GM12878 (cell line): Measurements from ENCODE around the gene P2RY11. TPM values are rescaled to one million over a fixed set of nuclear protein-coding genes. Genes with fewer than 3 reads are reported as not detected.

Source experiments
- ATAC-seq: fragments of 200-7000 bp; cut with Tn5 transposase; 3 replicates; pipeline ENCODE4 v1.9.1; 2020; ENCODE audit warnings: mild to moderate bottlenecking, moderate library complexity
- BruUV-seq: library from RNA; stranded (reverse); fragments of 400-500 nt; replicated peaks from 2 replicates; lab custom pipeline; 2021; lab: Mats Ljungman, UMichigan
- CTCF ChIA-PET: fragments of 300-600 bp; sonication (Branson Sonifier 250); formaldehyde crosslinking; extraction: SDS; loops from one replicate; lab custom pipeline; 2021; ENCODE audit warnings: inconsistent platforms; lab: Yijun Ruan, JAX
- POLR2A ChIA-PET: fragments of 350-600 bp; formaldehyde crosslinking; extraction: SDS; loops from one replicate; lab custom pipeline; 2021; ENCODE audit warnings: inconsistent platforms; lab: Charles Lee
- RAD21 ChIA-PET: fragments of 300-600 bp; sonication (Branson Sonifier 250); formaldehyde crosslinking; loops from one replicate; lab custom pipeline; 2023; ENCODE audit warnings: antibody characterized with exemption; ENCODE audit not compliant: unreplicated experiment; lab: Charles Lee
- SMC1A ChIA-PET: fragments of 300-600 bp; sonication (Branson Sonifier 250); formaldehyde crosslinking; loops from one replicate; lab custom pipeline; 2023; ENCODE audit not compliant: unreplicated experiment, uncharacterized antibody; lab: Charles Lee
- DNase-seq: peaks from one replicate; pipeline ENCODE4 v3.0.0-alpha.2; 2011; ENCODE audit warnings: low read depth, low spot score
- FAIRE-seq: peaks from 3 replicates; lab custom pipeline; 2011; peaks lifted over from hg19 to GRCh38; lab: Jason Lieb, UNC
- H2AFZ ChIP-seq: 2 replicates; pipeline ENCODE4 v1.6.0; 2011; ENCODE audit warnings: low read depth, low read length, control low read depth; ENCODE audit not compliant: control insufficient read depth
- H3K27ac ChIP-seq: 2 replicates; pipeline ENCODE4 v1.5.1; 2011; ENCODE audit warnings: control low read depth; ENCODE audit not compliant: control insufficient read depth, insufficient read depth
- H3K27me3 ChIP-seq, 2 experiments: replicated peaks in 1 of 2; 2 replicates each; pipeline versions ENCODE4 v1.6.0 to v1.6.1; 2011; ENCODE audit warnings: low read length in 1 of 2; ENCODE audit not compliant: control insufficient read depth in 2 of 2, insufficient read depth in 2 of 2
- H3K36me3 ChIP-seq, 2 experiments: 2 replicates each; pipeline ENCODE4 v1.5.1; 2011; ENCODE audit warnings: low read length in 1 of 2; ENCODE audit not compliant: control insufficient read depth in 2 of 2, insufficient read depth in 2 of 2
- H3K4me1 ChIP-seq: 2 replicates; pipeline ENCODE4 v1.6.1; 2011; ENCODE audit warnings: mild to moderate bottlenecking, low read length, moderate library complexity, mixed read lengths; ENCODE audit not compliant: control insufficient read depth, insufficient read depth
- H3K4me2 ChIP-seq: 2 replicates; pipeline ENCODE4 v1.6.0; 2011; ENCODE audit warnings: control low read depth; ENCODE audit not compliant: control insufficient read depth, insufficient read depth
- H3K4me3 ChIP-seq: fragments of 200-600 bp; sonication (generic); 2 replicates; pipeline ENCODE4 v1.5.1; 2016
- H3K79me2 ChIP-seq: 2 replicates; pipeline ENCODE4 v1.6.0; 2011; ENCODE audit warnings: low read length; ENCODE audit not compliant: control insufficient read depth, insufficient read depth
- H3K9ac ChIP-seq: 2 replicates; pipeline ENCODE4 v1.8.0; 2011; ENCODE audit warnings: low read length, control low read depth, mixed read lengths; ENCODE audit not compliant: control insufficient read depth, insufficient read depth
- H3K9me3 ChIP-seq: replicated peaks from 3 replicates; pipeline ENCODE4 v1.5.1; 2011; ENCODE audit warnings: mild to moderate bottlenecking, low read length; ENCODE audit not compliant: control insufficient read depth, insufficient read depth
- H4K20me1 ChIP-seq: 2 replicates; pipeline ENCODE4 v1.6.0; 2011; ENCODE audit not compliant: control insufficient read depth, insufficient read depth
- BACH1 ChIP-seq: fragments of 450-650 bp; IDR thresholded peaks from 2 replicates; pipeline ENCODE4 v1.6.1; 2017; ENCODE audit warnings: mild to moderate bottlenecking, borderline replicate concordance
- DPF2 ChIP-seq: fragments of 450-650 bp; IDR thresholded peaks from 2 replicates; pipeline ENCODE4 v1.6.1; 2017; ENCODE audit warnings: mild to moderate bottlenecking
- EGR1 ChIP-seq, 2 experiments: IDR thresholded peaks; 1 replicate in 1 of 2; 2 replicates in 1 of 2; pipeline ENCODE4 v1.6.1; 2011 to 2012; ENCODE audit warnings: low read depth in 2 of 2, low read length in 2 of 2, borderline replicate concordance in 1 of 2, mild to moderate bottlenecking in 1 of 2, moderate library complexity in 1 of 2
- RCOR1 ChIP-seq: conservative IDR thresholded peaks from 2 replicates; pipeline ENCODE4 v1.6.1; 2012; ENCODE audit warnings: low read depth, low read length, improper control_type of control experiment
- TBL1XR1 ChIP-seq: IDR thresholded peaks from 2 replicates; pipeline ENCODE4 v1.6.1; 2012; ENCODE audit warnings: low read depth, low read length, improper control_type of control experiment
- TCF3 ChIP-seq: IDR thresholded peaks from 2 replicates; pipeline ENCODE4 v1.6.1; 2012; ENCODE audit warnings: low read depth, mild to moderate bottlenecking, low read length, borderline replicate concordance; ENCODE audit not compliant: insufficient read depth
- WGBS: methylation state at CpG from one replicate; pipeline ENCODE4 v1.1.6; 2016; ENCODE audit warnings: low lambda C conversion rate; ENCODE audit not compliant: insufficient replicate concordance, insufficient coverage; ENCODE audit errors: missing lambda C conversion rate; 5-methylcytosine and 5-hydroxymethylcytosine counted together
- in situ Hi-C: fragments of 300-500 bp; cut with MboI; formaldehyde crosslinking; loops from 9 replicates; pipeline ENCODE4 v1.14.3; 2018; ENCODE audit warnings: mixed read lengths
- intact Hi-C: fragments of 100-400 bp; cut with micrococcal nuclease; formaldehyde crosslinking; loops from one replicate; pipeline ENCODE4 v1.14.2; 2022; ENCODE audit not compliant: unreplicated experiment
- polyA plus RNA-seq, 11 experiments: library from polyadenylated mRNA; depleted of rRNA in 4 of 11; unstranded in 6 of 11; stranded (reverse) in 5 of 11; fragments of >200 nt; fragmentation: Nextera tagmentation in 4 of 11; fragmentation: Illumina TruSeq in 1 of 11; extraction: Ambion mirVana in 4 of 11; extraction: Trizol in 1 of 11; gene quantifications; 1 replicate in 1 of 11; 2 replicates in 10 of 11; pipeline versions ENCODE4 v1.2.1 to v1.2.3, GENCODE V29; 2011 to 2016; ENCODE audit warnings: inconsistent platforms in 2 of 11, missing spikeins in 2 of 11, low read depth in 1 of 11
- total RNA-seq, 4 experiments: library from RNA; depleted of rRNA in 3 of 4; stranded (reverse); fragments of >200 nt in 3 of 4; fragmentation: Illumina TruSeq in 1 of 4; extraction: Trizol in 1 of 4; gene quantifications; 2 replicates each; pipeline versions ENCODE4 v1.2.1 to v1.2.3, GENCODE V29; 2013 to 2021
- TF ChIP-seq, protein P1 (sequence below): fragments of 450-650 bp; IDR thresholded peaks from 2 replicates; pipeline ENCODE4 v1.6.1; 2017; ENCODE audit warnings: mild to moderate bottlenecking, moderate library complexity
- TF ChIP-seq, protein P2 (sequence below): IDR thresholded peaks from 2 replicates; pipeline ENCODE4 v1.6.1; 2012; ENCODE audit warnings: low read depth, low read length, improper control_type of control experiment
- TF ChIP-seq, protein P3 (sequence below): fragments of 450-650 bp; IDR thresholded peaks from 2 replicates; pipeline ENCODE4 v1.6.1; 2017; ENCODE audit warnings: low read depth, mild to moderate bottlenecking, moderate library complexity

The P2RY11 gene
- total and polyA plus RNA-seq, 10 of the 15 experiments (the other 5 are each of a cell fraction or from before 2014, with no cell fraction given) = 0.14 to 46.5 (median 7.6) TPM

- Histone ChIP-seq H2AFZ (no peak overlapping the region), H4K20me1 (no peaks in the 10 kb centered on the region), H3K27ac (peak overlapping the region; percentile 89), H3K79me2 (peaks cover 17% of the 10 kb centered on the region), H3K36me3 (peaks cover 4 to 30% of the 10 kb centered on the region in 2 experiments; a peak in 3 of 4 replicates), H3K9me3 (no peaks in the 10 kb centered on the region), H3K4me2 (peak overlapping the region; percentile 62), H3K9ac (peak overlapping the region; percentile 95), H3K27me3 (no peaks in the 10 kb centered on the region), H3K4me1 (0 out of 2 replicates have a peak, but pooled peaks cover 2% of the 10 kb centered on the region), H3K4me3 (peak overlapping the region; percentile 96)
- ChIA-PET CTCF (interaction anchor here (0.7 to 4.9 kb wide), 6 partner anchors 10 to 187 kb away, joined by 3 to 39 read pairs (median 5); no protein-coding TSS in a partner anchor), SMC1A (interaction anchor here (0.7 kb wide), 1 partner anchor 15 kb away, joined by 3 read pairs; no protein-coding TSS in a partner anchor), RAD21 (interaction anchor here (1.2 kb wide), 1 partner anchor 15 kb away, joined by 3 read pairs; no protein-coding TSS in a partner anchor), POLR2A (interaction anchor here (0.6 kb wide), 1 partner anchor 128 kb away, joined by 3 read pairs; no protein-coding TSS in a partner anchor)
- intact Hi-C loops = no loop called here
- TF ChIP-seq RCOR1 (no peak), EGR1 (IDR thresholded peaks at IDR 0.05; ENCODE audit: borderline replicate concordance in 1 of 2, low read depth in 2 of 2, low read length in 2 of 2) (no peak), BACH1 (no peak), TBL1XR1 (no peak), DPF2 (no peak), TCF3 (no peak)
- TF ChIP-seq, protein P1, sequence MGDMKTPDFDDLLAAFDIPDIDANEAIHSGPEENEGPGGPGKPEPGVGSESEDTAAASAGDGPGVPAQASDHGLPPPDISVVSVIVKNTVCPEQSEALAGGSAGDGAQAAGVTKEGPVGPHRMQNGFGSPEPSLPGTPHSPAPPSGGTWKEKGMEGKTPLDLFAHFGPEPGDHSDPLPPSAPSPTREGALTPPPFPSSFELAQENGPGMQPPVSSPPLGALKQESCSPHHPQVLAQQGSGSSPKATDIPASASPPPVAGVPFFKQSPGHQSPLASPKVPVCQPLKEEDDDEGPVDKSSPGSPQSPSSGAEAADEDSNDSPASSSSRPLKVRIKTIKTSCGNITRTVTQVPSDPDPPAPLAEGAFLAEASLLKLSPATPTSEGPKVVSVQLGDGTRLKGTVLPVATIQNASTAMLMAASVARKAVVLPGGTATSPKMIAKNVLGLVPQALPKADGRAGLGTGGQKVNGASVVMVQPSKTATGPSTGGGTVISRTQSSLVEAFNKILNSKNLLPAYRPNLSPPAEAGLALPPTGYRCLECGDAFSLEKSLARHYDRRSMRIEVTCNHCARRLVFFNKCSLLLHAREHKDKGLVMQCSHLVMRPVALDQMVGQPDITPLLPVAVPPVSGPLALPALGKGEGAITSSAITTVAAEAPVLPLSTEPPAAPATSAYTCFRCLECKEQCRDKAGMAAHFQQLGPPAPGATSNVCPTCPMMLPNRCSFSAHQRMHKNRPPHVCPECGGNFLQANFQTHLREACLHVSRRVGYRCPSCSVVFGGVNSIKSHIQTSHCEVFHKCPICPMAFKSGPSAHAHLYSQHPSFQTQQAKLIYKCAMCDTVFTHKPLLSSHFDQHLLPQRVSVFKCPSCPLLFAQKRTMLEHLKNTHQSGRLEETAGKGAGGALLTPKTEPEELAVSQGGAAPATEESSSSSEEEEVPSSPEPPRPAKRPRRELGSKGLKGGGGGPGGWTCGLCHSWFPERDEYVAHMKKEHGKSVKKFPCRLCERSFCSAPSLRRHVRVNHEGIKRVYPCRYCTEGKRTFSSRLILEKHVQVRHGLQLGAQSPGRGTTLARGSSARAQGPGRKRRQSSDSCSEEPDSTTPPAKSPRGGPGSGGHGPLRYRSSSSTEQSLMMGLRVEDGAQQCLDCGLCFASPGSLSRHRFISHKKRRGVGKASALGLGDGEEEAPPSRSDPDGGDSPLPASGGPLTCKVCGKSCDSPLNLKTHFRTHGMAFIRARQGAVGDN = no peak
- TF ChIP-seq, protein P2, sequence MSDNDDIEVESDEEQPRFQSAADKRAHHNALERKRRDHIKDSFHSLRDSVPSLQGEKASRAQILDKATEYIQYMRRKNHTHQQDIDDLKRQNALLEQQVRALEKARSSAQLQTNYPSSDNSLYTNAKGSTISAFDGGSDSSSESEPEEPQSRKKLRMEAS = no peak
- TF ChIP-seq, protein P3, sequence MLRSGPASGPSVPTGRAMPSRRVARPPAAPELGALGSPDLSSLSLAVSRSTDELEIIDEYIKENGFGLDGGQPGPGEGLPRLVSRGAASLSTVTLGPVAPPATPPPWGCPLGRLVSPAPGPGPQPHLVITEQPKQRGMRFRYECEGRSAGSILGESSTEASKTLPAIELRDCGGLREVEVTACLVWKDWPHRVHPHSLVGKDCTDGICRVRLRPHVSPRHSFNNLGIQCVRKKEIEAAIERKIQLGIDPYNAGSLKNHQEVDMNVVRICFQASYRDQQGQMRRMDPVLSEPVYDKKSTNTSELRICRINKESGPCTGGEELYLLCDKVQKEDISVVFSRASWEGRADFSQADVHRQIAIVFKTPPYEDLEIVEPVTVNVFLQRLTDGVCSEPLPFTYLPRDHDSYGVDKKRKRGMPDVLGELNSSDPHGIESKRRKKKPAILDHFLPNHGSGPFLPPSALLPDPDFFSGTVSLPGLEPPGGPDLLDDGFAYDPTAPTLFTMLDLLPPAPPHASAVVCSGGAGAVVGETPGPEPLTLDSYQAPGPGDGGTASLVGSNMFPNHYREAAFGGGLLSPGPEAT = no peak
- BruUV-seq = no TSS peak
- 28% methylated on average over 12 of the region's 12 CpGs for WGBS
- ATAC-seq (peak; percentile 1), FAIRE-seq (no peak), DNase-seq (no peak)
- in situ Hi-C loops = no loop called here
These were observed 7.5 kb downstream of the P2RY11 start for GRCh38 chr19:10118960-10119359.
